HG03432 (cell line): ENCODE measurements around the gene GP1BB.
"Not testable (repeated sequence)": the region's sequence is repeated elsewhere in the genome, so short reads cannot be mapped to it uniquely, and the experiment has no call there.

Experiments
- ATAC-seq: cut with Tn5 transposase; IDR thresholded peaks from one replicate; pipeline ENCODE4 v1.9.1; 2021; ENCODE audit warnings: mild to moderate bottlenecking, moderate library complexity; ENCODE audit not compliant: unreplicated experiment

GP1BB gene

DNA sequence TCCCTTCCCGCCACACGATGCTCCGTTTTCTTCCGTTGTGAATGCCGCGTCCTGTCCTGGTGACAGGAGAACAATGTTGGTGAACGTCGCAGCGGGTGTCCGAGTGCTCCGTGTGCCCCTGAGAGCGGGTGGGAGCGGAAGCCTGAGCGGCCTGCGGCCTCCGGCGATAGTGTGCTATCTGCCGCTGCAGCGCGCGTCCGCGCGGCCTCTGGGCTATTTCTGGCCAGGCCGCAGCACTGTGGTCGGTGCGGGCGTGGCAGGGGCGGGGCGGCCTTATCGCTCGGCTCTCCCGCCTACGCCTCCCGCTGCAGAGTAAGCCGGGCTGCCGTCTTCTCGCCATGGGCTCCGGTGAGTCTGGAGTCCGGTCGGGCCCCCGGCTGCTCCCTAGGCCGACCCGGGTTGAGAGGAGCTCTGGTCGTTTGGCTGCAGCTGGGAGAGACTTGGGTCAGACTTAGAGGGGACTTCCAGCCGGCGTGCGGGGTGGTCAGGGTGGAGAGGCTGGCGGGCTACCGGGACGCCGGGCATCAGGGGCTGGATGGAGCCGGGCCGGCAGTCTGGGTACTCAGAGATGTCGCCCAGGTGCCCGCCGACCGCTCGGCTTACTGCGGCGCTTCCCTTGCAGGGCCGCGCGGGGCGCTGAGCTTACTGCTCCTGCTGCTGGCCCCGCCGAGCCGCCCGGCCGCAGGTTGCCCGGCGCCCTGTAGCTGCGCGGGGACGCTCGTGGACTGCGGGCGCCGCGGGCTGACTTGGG, at the start of gene GP1BB:
Gene GP1BB (plus strand): TSS at position 308 of the 751 bp plus-strand sequence. CDS start 31 bp downstream, at position 339.
- ATAC-seq, result no peak

DNA sequence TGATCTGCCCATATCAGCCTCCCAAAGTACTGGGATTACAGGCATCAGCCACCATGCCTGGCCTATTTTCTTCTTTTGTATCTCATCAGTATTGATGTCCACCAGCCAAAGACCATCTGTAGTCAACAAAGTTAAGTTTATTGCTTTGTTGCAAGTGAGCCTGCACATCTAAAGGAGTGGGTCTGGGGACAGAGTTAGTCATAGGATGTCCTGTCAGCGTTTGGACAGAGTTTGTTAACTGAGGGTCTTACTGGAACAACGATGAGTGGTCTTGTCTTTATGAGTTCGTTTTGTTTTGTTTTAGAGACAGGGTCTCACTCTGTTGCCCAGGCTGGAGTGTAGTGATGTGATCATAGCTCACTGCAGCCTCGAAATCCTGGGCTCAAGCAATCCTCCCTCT, 49.7 kb upstream of the GP1BB start:
- no peak for ATAC-seq

DNA sequence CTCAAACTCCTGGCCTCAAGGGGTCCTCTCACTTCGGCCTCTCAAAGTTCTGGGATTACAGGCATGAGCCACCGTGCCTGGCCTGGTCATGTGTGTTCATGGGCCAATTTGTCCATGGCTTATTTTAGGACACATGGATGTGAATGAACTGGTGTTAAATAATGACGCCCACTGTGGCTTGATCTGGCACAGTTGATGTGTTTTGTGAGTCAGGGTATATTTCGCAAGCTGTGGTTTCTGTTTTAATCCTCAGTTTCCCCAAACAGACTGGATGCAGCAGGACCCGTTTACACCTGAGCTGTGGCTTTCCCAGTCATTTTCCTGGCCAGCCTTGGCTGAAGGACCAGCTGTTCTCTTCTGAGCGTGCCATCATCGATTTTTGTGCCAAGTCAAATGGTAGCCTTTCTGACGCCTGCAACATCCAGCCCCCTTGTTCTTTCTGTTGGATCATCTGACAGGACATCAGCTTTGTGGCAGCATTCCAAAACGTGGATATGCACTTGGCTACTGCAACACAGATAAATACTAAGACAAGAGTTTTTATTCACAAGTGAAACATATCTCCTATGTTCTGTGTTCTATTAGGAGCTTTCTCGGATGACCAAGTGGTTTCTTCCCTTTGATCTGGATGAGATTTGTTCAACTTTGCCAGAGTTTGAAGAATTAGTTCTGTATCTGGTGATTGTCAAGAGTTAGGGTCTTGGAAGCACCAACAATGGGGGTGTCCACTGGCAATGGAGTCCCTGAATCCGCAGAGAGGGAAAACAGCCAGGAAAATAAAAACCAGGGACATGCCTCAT, 49.0 kb upstream of the GP1BB start:
- ATAC-seq, result no peak

DNA sequence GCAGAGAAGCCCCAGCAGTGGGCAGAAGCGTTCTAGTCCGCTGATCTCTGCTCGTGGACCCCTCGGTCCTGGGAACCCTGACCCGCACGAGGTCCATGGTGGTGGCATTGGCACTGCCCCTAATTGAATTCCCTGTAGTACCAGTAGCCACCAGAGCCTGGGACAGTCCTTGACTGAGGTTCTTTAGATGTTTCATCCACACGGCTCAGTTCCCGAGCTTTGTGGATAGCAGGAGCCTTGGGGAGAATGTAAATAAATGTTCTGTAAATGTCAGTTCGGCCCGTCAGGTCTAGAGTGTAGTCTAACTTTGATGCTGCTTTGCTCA, 48.4 kb upstream of the GP1BB start:
- no peak for ATAC-seq

DNA sequence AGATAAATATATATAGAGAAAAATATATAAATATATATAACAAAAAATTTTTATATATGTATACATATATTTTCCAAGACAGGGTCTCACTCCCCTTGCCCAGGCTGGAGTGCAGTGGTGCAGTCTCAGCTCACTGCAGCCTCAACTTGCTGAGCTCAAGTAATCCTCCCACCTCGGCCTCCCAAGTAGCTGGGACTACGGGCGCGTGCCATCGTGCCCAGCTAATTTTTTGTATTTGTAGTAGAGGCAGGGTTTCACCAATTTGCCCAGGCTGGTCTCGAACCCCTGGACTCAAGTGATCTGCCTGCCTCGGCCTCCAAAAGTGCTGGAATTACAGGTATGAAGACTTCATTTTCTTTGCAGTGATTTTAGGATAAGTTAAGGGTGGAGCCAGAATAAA, 47.9 kb upstream of the GP1BB start:
- no peak for ATAC-seq

DNA sequence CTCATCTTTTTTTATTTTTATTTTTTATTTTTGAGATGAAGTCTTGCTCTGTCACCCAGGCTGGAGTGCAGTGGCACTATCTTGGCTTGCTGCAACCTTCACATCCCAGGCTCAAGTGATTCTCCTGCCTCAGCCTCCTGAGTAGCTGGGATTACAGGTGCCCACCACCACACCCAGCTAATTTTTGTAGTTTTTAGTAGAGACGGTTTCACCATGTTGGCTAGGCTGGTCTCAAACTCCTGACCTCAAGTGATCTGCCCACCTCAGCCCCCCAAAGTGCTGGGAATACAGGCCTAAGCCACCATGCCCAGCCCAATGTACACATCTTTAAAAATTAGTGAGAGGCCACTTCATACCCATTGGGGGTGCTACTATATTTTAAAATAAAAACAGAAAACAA, 46.9 kb upstream of the GP1BB start:
- not testable (repeated sequence) for ATAC-seq

DNA sequence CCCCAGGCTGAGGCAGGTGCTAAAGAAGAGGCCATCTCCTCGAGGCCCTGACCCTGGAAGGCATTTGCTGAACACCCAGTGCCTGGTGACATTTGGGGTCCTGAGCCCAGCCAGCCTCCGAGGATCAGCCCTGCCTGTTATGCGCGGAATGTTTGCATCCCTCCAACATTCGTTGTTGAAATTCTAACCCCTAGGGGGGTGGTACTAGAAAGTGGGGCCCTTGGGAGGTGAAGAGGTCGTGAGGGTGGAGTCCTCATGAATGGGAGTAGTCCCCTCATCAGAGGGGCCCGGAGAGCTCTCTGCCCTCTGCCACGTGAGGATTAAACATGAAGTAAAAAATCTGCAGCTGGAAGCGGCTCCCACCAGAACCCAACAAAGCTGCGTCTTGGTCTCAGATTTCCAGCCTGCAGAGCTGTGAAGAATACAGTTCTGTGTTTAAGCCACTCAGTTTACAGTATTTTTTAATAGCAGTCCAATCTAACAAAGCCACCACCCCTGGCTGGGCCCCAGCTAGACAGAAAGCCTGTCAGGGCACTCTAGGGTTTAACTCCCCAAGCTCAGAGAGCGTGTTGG, 44.3 kb upstream of the GP1BB start:
- ATAC-seq, result no peak

DNA sequence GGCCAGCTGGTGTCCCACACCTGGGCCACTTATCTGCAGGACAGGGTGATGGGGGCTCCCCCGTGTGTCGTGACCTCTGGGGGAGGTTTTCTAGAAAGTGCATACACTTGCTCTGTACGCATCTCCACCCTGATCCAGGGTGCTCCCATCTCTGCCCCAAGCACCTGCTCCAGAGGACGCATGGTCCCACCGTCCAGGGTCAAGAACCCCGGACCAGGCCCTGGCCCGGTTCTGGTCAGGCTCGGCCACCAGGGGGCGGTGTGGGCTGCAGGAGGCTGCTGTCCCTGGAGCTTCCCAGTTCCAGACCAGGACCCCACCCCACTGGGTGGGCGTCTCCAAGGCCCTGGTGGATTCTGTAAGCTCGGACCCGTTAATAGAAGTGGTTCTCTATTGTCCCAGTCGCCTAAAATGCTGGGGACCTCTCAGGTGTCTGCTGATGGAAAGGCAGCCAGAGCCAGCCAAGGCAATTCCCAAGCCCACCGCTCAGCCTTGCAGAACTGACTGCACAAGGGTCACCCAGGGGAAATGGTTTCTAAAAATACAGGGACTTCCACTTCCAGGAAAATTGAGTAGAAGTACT, 43.7 kb upstream of the GP1BB start:
- no peak for ATAC-seq

DNA sequence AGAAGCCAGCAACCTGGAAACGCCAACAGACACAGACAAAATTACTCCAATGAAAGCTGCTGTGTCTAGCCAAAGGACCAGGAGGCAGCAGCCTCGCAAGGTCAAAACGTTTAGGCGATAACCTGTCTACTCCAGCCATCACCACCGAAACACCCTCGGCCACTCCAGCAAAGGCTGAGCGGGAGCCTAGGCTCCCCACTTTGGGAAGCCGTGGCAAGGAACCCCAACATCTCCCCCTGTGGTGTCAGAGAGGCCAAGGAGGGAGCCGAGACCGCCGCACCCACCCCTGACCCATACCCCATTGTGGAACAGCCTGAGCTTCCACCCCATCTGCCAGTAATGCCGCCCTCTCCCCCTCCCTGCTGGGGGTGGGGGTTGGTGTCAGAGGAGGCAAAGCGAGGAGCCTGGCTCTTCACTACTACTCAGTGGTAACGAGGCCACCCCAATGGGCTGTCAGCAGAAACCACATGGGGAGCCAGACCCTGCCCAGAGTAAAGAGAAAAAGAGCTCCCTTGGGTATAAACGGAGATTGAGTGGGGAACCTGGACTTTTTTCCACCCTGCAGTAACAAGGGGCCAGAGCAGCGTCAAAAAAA, 43.0 kb upstream of the GP1BB start:
- ATAC-seq, result no peak

DNA sequence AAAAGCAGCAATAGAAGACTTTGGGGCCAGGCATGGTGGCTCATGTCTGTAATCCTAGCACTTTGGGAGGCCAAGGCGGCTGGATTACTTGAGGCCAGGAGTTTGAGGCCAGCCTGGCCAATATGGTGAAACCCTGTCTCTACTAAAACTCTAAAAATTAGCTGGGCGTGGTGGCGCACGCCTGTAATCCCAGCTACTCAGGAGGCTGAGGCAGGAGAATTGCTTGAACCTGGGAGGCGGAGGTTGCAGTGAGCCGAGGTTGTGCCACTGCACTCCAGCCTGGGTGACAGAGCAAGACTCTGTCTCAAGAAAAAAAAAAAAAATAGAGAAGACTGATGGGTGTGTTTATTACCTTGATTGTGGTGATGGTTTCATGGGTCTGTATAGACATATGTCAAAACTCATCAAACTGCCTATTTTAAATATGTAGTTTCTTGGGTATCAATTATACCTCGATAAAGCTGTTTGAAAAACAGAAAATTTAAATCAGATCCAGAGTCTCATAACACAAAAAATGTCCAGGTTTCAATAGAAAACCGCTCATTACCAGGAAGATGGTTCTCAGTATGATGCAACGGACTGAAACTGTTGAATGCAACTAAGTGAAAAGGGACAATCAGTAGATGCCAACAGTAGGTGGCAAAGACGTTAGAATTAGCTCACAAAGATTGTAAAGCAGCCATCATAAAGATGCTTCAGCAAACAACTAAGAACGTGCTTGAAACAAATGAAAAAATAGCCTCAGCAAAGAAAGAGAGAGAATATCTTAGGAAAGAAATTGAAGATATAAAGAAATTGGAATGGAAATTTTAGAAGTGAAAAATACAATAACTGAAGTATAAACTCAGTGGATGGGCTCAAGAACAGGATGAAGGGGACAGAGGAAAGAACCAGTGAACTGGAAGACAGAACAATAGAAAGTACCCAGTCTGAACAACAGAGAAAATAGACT, 42.2 kb upstream of the GP1BB start:
- ATAC-seq, result no peak

DNA sequence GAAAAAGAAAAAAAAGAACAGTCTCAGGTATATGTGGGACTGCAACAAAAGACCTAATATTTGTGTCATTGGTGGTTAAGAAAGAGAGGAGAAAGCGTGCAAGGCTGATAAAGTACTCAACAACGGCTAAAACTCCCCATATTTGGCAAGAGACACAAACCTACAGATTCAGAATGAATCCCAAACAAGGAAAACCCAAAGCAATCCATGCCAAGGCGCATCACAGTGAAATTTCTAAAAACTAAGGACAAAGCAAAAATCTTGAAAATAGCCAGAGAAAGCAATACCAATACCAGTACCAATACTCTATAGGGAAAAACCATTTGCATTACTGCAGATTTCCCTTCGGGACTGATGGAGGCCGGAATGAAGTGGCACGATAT, 41.5 kb upstream of the GP1BB start:
- no peak for ATAC-seq

DNA sequence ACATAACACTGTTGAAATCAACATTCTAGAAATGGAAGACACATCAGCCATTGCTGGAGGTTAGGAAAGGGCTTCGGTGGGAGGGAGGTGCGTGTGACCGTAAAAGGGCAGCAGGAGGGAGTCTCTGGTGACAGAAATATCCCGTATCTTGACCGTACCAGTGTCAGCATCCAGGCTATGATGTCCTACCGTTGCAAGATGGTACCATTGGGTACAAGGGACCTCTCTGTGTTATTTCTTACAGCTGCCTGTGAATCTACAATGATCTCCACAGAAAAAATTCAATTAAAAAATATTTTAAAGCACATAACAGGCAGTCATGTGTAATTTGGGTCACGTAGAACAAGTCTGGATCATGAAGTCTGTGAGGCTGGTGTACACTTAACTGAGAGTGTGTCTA, 36.4 kb upstream of the GP1BB start:
- ATAC-seq, result no peak

DNA sequence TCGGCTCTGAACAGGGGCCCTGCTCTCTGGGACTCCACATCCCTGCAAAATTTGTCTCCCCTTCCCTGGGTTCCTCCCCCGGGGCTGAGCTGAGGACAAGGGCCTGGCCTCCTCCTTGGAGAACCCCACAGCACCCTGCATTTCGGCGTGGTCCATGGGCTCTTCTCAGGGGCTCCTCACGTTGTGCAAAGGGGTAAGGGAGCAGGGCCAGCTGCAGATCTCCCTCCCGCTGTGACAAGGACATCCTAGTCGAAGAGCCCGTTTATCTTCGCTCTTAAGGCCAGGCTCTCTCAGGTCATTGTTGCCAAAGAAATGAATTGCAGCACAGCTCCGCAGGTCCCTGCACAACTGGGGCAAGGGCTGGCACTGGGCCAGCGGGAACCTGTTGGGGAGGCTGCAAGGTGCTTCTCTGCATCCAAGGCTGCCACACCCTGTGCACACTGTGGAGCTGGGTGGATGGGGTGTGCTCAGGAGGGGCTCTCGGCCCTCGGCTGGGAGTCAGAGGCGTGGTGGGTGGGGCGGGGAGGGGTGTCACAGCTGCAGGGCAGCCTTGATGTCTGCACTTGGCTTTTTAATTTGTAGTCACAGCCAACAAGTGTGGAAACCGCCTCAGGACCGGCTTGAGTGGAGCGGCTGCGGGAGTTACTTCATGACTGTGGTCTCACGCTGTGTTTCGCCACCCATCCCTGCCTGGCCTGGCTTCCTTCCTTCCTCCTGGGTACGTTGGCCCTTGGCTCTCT, 35.6 kb upstream of the GP1BB start:
- ATAC-seq, result no peak

DNA sequence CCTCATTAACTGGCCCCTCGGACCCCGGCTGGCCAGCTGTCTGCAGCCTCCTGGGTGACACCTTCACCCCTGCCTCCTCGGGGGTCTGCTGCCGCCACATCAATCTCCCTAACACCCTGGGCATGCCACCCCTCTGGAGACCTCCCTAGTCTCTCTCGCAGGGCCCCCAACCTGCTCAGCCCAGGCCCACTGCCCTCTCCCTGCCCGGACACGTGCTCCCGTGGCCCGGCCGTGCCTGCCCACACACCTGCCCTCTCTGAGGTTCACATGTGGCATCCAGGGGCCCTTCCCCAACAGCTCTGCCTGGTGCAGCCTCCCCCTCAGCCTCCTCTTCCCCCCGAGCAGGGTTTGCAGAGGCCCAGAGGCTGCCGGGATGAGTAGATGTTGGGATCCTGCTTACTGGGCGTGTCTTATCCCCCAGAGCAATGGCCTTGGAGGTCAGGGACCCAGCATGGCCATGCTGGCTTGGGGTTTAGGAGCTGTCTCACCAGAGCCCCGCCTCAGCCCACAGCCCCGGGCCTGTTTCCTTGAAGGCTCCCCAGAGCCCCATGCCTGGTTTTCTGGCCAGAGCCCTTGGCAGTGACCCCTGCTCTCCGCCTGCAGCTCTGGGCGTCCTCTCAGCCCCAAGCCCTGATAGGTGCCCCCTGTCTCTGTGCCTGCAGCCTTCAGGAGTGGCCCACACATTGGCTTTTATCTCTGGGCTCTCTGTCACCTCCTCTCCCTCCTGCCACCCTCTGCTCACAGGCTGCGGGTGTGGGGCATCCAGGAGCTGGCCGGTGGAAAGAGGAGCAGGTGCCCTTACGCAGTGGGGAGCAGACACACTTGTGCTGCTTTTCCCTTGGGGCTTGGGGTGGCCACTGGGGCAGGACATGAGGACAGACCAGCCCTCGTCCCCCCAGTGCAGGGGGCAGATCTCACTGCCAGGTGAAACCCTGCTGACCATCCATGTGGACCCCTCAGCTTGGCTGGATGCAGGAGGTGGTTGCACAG, 34.7 kb upstream of the GP1BB start:
- no peak for ATAC-seq

DNA sequence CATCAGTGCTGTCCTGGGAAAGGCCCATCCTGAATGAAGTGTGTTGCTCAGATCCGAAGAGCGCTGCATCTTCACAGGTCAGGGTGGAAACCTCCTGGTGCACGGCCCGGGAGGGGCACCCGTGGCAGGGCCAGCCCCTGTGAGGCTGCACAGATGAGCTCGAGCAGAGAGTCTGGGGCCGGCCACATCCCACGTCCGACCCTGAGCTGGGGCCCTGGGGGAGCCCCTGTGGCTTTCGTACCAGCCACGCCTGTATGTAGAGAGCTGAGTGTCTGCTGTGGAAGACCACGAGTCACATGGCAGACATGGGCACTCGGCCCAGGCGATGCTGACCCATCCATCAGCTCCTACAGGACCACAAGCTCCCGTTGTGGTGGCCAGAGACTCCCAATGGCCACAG, 33.9 kb upstream of the GP1BB start:
- ATAC-seq, result no peak

DNA sequence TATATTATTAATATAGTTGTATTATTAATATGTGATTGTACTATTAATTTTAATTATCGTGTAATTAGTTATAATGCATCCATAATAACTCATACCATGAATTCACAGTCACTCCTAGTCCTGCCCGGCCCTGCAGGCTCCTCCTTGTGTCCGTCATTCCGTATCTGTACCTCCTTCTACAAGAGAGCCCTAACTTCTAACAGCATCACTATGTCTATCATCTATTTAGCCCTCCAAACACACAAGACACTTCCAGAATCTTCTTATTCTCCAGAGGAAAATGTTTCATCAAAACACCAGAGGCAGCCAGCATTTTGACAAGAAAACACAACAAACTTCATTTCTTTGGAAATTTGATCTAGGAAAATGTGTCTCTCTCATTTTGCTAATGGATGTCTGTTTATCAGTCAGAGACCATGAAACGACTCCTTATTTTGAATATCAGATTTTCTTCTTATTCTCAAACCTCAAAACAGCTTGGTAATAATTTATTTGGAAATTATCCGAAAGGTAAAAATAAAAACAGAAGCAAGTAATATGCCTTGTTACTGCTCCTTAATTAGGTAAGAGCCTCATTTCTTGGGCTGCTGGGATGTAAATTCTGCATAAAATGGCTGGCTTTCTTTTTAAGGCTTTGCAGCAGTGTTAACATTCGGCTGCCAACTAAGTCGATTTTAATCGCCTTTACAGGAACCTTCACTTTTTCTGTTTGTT, 32.2 kb upstream of the GP1BB start:
- ATAC-seq, result no peak

DNA sequence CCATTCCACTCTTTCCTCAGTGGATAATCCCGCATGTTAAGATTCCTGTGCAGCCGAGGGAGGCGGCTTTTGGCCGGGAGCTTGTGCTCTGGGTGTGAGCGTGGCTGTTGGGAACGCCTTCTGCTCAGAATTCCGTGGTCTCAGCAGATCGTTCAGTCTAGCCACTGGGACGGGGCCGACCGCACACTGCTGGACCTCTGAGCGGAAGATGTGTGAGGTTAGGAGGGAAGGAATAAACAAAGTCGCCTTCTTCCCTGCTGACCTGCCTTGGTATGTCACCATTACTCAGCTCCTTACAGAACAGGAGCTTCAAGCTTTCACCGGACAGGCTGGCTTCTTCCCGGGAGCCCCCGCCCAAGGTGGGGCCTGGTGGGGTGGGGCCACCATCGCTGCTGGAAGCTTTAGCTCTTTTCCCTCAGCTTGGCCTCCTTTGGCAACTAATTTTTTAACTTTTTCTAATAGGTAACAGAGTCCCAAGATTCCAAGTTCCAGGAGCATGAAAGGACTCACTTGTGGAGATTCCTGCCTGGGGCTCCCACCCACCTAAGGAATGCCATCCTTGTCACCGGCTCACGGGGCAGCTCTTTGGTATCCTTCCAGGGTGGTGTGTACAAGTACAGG, 31.5 kb upstream of the GP1BB start:
- no peak for ATAC-seq
